Activated naive CD4-positive, alpha-beta T cell treated with anti-CD3 and anti-CD28 coated beads for 36 hours (primary cell): ENCODE data around the gene SYNGR2. TPM values are rescaled to one million over a fixed set of nuclear protein-coding genes. Genes with fewer than 3 reads are reported as not detected.
A peak's percentile ranks its signal among the peaks of the same experiment; 100 is the strongest.

Experiments used
- CTCF ChIA-PET: fragments of 350-600 bp; sonication (Branson Sonifier 250); formaldehyde crosslinking; loops from one replicate; lab custom pipeline; 2021; ENCODE audit warnings: antibody characterized with exemption; lab: Charles Lee
- DNase-seq: peaks from one replicate; pipeline ENCODE4 v3.0.0-alpha.2; 2020
- H3K27ac Mint-ChIP-seq: one replicate; pipeline ENCODE4 v1.8.0; 2021; ENCODE audit warnings: mild to moderate bottlenecking, mixed read lengths
- H3K27me3 Mint-ChIP-seq: one replicate; pipeline ENCODE4 v1.8.0; 2021; ENCODE audit warnings: low read depth, mixed read lengths
- H3K36me3 Mint-ChIP-seq: one replicate; pipeline ENCODE4 v1.8.0; 2021; ENCODE audit warnings: low read depth, mixed read lengths
- H3K4me1 Mint-ChIP-seq: one replicate; pipeline ENCODE4 v1.8.0; 2021; ENCODE audit warnings: low read depth, mixed read lengths
- H3K4me3 Mint-ChIP-seq: one replicate; pipeline ENCODE4 v1.8.0; 2021; ENCODE audit warnings: mild to moderate bottlenecking, moderate library complexity, mixed read lengths
- H3K9me3 Mint-ChIP-seq: one replicate; pipeline ENCODE4 v1.8.0; 2021; ENCODE audit warnings: mixed read lengths
- intact Hi-C: fragments of 100-400 bp; cut with micrococcal nuclease; formaldehyde crosslinking; loops from one replicate; pipeline ENCODE4 v1.15.1; 2023
- total RNA-seq, 2 experiments: library from RNA; stranded (reverse); gene quantifications; one replicate each; pipeline ENCODE4 v1.2.3, GENCODE V29; 2021

Gene SYNGR2
- total RNA-seq, 2 experiments from 2014 or later, result 96.3 to 103 TPM

GRCh38 chr17:78180508-78180907, 12.1 kb downstream of the SYNGR2 start:
- Mint-ChIP-seq H3K27ac (no peak overlapping the region), H3K4me3 (no peak overlapping the region), H3K9me3 (no peaks in the 10 kb centered on the region), H3K27me3 (no peaks in the 10 kb centered on the region), H3K4me1 (peaks cover 27% of the 10 kb centered on the region), H3K36me3 (peaks cover 67% of the 10 kb centered on the region)
- CTCF ChIA-PET, result interaction anchor here (0.9 kb wide), 1 partner anchor 11 kb away, joined by 4 read pairs; no protein-coding TSS in a partner anchor
- DNase-seq, result no peak
- intact Hi-C loops, result no loop called here

- no peak overlapping the region for H3K27ac Mint-ChIP-seq
- no peak for DNase-seq
- CTCF ChIA-PET, result interaction anchor here (0.7 kb wide), 1 partner anchor 219 kb away, joined by 3 read pairs; no protein-coding TSS in a partner anchor
- no peaks in the 10 kb centered on the region for H3K9me3 Mint-ChIP-seq
- no peaks in the 10 kb centered on the region for H3K27me3 Mint-ChIP-seq
- H3K36me3 Mint-ChIP-seq, result peaks cover 58% of the 10 kb centered on the region
- peaks cover 24% of the 10 kb centered on the region for H3K4me1 Mint-ChIP-seq
- intact Hi-C loops, result no loop called here
- H3K4me3 Mint-ChIP-seq, result no peak overlapping the region
Observed at GRCh38 chr17:78182504-78182903, 14.1 kb downstream of the SYNGR2 start.

GRCh38 chr17:78183916-78184315, 15.5 kb downstream of the SYNGR2 start:
- H3K4me3 Mint-ChIP-seq, result no peak overlapping the region
- no peak overlapping the region for H3K27ac Mint-ChIP-seq
- peaks cover 30% of the 10 kb centered on the region for H3K4me1 Mint-ChIP-seq
- no peaks in the 10 kb centered on the region for H3K27me3 Mint-ChIP-seq
- no peaks in the 10 kb centered on the region for H3K9me3 Mint-ChIP-seq
- intact Hi-C loops, result no loop called here
- peaks cover 51% of the 10 kb centered on the region for H3K36me3 Mint-ChIP-seq
- CTCF ChIA-PET, result no interaction called here
- DNase-seq, result no peak

- Mint-ChIP-seq H3K4me3 (no peak overlapping the region), H3K36me3 (peaks cover 47% of the 10 kb centered on the region), H3K9me3 (no peaks in the 10 kb centered on the region), H3K27me3 (no peaks in the 10 kb centered on the region), H3K27ac (no peak overlapping the region), H3K4me1 (peaks cover 30% of the 10 kb centered on the region)
- CTCF ChIA-PET, result no interaction called here
- intact Hi-C loops, result no loop called here
- no peak for DNase-seq
Observed at GRCh38 chr17:78184351-78184750, 16.0 kb downstream of the SYNGR2 start.

DNA sequence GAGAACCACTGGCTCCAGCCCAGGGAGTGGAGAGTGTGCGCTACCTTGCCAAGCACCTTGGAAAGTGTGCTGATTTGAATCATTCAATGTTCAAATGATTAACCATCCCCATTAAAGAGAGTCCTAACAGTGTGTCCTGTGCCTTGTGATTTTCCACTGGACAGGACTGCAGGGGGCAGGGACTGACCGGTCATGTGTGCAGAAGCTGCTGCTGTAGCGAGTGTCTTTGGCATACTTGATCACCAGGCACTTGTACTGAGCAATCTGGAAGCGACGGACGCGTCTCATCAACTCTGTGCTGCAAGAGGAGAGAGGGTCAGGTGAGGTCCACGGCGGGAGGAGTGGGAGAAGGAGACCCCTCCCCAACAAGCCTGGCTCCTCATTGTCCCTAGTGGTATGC, 16.5 kb downstream of the SYNGR2 start:
- Mint-ChIP-seq H3K27me3 (no peaks in the 10 kb centered on the region), H3K4me3 (peak overlapping the region; percentile 83), H3K27ac (no peak overlapping the region), H3K9me3 (no peaks in the 10 kb centered on the region), H3K4me1 (peaks cover 30% of the 10 kb centered on the region), H3K36me3 (peaks cover 44% of the 10 kb centered on the region)
- CTCF ChIA-PET, result no interaction called here
- DNase-seq, result no peak
- intact Hi-C loops, result loop anchor here (5.0 kb wide), 1 partner anchor 163 kb away; no protein-coding TSS in a partner anchor

- peaks cover 38% of the 10 kb centered on the region for H3K36me3 Mint-ChIP-seq
- no peaks in the 10 kb centered on the region for H3K9me3 Mint-ChIP-seq
- CTCF ChIA-PET, result interaction anchor here (0.6 to 1.9 kb wide), 5 partner anchors 10 to 65 kb away, joined by 3 to 11 read pairs (median 4); no protein-coding TSS in a partner anchor
- peaks cover 30% of the 10 kb centered on the region for H3K4me1 Mint-ChIP-seq
- intact Hi-C loops, result loop anchor here (2.0 to 5.0 kb wide), 2 partner anchors 29 to 164 kb away; partner anchors contain the start of gene BIRC5
- no peaks in the 10 kb centered on the region for H3K27me3 Mint-ChIP-seq
- H3K27ac Mint-ChIP-seq, result peak overlapping the region; percentile 70
- DNase-seq, result peak; percentile 33
- peak overlapping the region; percentile 83 for H3K4me3 Mint-ChIP-seq
Observed at GRCh38 chr17:78185981-78186691, 17.8 kb downstream of the SYNGR2 start.

DNA sequence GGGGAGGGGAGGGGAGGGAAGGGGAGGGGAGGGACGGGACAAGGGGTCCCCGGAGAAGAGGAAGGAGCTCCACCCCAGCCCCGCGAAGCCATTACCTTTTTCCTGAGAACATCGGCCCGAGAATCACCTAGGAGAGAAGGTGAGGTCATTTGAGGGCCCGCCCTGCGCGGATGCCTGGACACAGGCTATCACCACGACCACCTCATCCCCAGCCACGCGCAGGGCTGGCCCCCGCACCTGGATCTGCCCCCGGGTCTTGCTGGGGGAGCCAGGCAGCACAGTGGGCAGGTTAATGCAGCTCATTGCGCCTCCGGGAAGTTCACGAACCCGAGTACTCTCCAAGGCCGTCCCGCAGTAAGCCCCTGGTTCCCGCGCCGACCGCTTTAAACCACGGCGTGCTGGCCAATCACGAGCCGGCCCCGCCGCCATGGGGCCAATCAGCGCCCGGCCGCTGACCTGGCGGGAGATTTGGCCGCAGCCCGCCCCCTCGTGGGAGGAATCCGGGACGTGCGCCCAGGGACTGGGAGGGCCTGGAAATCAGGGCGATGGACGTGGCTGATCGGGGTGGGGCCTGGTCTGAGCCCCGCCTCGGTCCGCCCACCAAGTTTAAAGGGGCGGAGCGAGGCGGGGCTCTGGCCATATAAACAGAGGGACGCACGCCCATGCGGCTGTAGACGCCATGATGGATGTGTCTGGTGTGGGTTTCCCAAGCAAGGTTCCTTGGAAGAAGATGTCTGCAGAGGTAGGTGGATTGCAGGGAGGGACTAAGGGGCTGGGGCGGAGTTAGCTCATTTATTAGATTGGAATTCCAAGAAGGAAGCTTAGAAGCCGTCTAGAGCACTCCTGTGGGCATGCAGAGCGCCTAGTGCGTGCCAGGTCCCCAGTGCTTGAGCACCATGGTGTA, 18.6 kb downstream of the SYNGR2 start, which contains the start of the genes AFMID and TK1:
Gene AFMID (plus strand): TSS at position 671 of the 904 bp plus-strand sequence. CDS start 9 bp downstream, at position 680.
Gene TK1 (minus strand): TSS at position 361 of the 904 bp plus-strand sequence. CDS start 58 bp downstream, at position 303.
- no peaks in the 10 kb centered on the region for H3K27me3 Mint-ChIP-seq
- H3K9me3 Mint-ChIP-seq, result no peaks in the 10 kb centered on the region
- H3K27ac Mint-ChIP-seq, result peak within 1 kb of the TSS; percentile 70
- CTCF ChIA-PET, result interaction anchor here (0.6 to 1.9 kb wide), 5 partner anchors 11 to 64 kb away, joined by 3 to 11 read pairs (median 4); no protein-coding TSS in a partner anchor
- DNase-seq, result peak; percentile 97
- intact Hi-C loops, result loop anchor here (1.0 to 5.0 kb wide), 5 partner anchors 11 to 165 kb away; partner anchors contain the start of genes BIRC5 and SYNGR2
- H3K4me3 Mint-ChIP-seq, result peak within 1 kb of the TSS; percentile 83
- H3K4me1 Mint-ChIP-seq, result peaks cover 28% of the 10 kb centered on the region
- H3K36me3 Mint-ChIP-seq, result peaks cover 34% of the 10 kb centered on the region

DNA sequence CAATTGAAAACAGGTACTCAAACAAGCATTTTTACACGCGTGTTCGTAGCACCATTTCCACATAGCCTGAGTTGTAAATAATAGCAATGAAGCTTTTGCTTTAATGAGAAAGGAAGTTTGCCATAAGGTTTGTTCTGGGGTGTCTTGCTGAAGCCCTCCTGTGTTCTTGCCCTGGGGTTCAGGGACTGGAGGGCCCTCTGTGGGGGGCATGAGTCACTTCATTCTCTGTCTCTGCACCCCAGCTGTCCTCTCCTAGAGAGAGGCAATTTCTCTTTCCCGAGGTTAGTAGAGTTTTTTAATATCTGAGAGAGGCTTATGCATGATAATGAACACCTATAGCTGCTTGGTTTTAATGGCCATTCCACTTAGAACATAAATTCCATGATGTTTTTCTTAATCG, 28.3 kb downstream of the SYNGR2 start:
- Mint-ChIP-seq H3K4me3 (no peak overlapping the region), H3K9me3 (no peaks in the 10 kb centered on the region), H3K4me1 (no peaks in the 10 kb centered on the region), H3K27me3 (no peaks in the 10 kb centered on the region), H3K36me3 (peaks cover 13% of the 10 kb centered on the region), H3K27ac (no peak overlapping the region)
- no peak for DNase-seq
- intact Hi-C loops, result no loop called here
- CTCF ChIA-PET, result no interaction called here

GRCh38 chr17:78197147-78197832, 28.9 kb downstream of the SYNGR2 start:
- H3K4me1 Mint-ChIP-seq, result no peaks in the 10 kb centered on the region
- CTCF ChIA-PET, result no interaction called here
- no peak for DNase-seq
- no peaks in the 10 kb centered on the region for H3K27me3 Mint-ChIP-seq
- intact Hi-C loops, result no loop called here
- H3K27ac Mint-ChIP-seq, result no peak overlapping the region
- H3K9me3 Mint-ChIP-seq, result no peaks in the 10 kb centered on the region
- H3K4me3 Mint-ChIP-seq, result no peak overlapping the region
- peaks cover 12% of the 10 kb centered on the region for H3K36me3 Mint-ChIP-seq

DNA sequence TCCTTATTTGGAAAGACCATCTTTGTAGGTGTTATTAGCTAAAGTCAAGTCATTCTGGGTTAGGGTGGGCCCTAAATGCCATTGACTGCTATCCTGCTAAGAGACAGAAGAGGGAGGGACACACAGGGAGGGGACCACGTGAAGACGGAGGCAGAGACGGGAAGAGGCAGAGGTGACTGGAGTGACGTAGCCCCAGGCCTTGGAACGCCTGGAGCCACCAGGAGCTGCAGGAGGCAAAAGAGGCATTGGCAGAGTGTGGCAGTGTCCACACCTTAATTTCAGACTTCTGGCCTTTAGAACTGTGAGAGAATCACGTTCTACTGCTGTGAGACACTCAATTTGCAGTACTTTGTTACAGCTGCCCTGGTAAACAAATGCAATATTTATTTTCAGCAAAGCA, 32.1 kb downstream of the SYNGR2 start:
- no peak for DNase-seq
- CTCF ChIA-PET, result no interaction called here
- no peak overlapping the region for H3K4me3 Mint-ChIP-seq
- no peaks in the 10 kb centered on the region for H3K27me3 Mint-ChIP-seq
- H3K4me1 Mint-ChIP-seq, result no peaks in the 10 kb centered on the region
- intact Hi-C loops, result no loop called here
- H3K36me3 Mint-ChIP-seq, result peaks cover 5% of the 10 kb centered on the region
- no peak overlapping the region for H3K27ac Mint-ChIP-seq
- no peaks in the 10 kb centered on the region for H3K9me3 Mint-ChIP-seq

DNA sequence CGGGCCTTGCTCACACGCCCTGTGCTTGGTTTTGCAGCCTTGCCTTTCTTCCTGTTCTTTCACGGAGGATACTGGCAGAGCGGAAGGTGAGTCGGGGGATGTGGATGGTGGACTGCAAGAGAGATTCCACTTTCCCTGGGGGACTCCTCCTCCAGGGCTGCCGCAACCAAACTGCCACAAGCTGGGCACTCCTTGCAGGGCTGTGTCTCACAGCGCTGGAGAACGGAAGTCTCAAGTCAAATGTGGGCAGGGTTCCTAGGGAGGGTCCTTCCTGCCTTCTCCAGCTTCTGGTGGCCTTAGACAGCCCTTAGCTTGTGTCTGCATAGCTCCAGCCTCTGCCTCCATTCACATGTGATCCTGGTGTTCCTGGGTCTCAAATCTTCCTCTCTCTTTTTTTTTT, 34.3 kb downstream of the SYNGR2 start:
- Mint-ChIP-seq H3K27me3 (no peaks in the 10 kb centered on the region), H3K4me3 (no peak overlapping the region), H3K27ac (no peak overlapping the region), H3K36me3 (peaks cover 4% of the 10 kb centered on the region), H3K4me1 (no peaks in the 10 kb centered on the region), H3K9me3 (no peaks in the 10 kb centered on the region)
- CTCF ChIA-PET, result interaction anchor here (0.6 to 1.7 kb wide), 5 partner anchors 10 to 628 kb away, joined by 3 to 5 read pairs (median 3); no protein-coding TSS in a partner anchor
- intact Hi-C loops, result no loop called here
- DNase-seq, result no peak
